Activated T-cell treated with anti-CD3 and anti-CD28 coated beads, Interleukin-2, amount 50 U/mL, for 72 hours (primary cell): Measurements from ENCODE around the gene PCSK5. TPM values are rescaled to one million over a fixed set of nuclear protein-coding genes. Genes with fewer than 3 reads are reported as not detected.

Experiments
- ATAC-seq, 2 donors: fragments of 150-1000 bp; cut with Tn5 transposase; replicated peaks in 1 of 2; 2 replicates each; pipeline ENCODE4 v1.10.0; 2021; ENCODE audit warnings: moderate library complexity in 2 of 2, mild to moderate bottlenecking in 1 of 2
- DNase-seq, 2 donors: peaks; one replicate each; pipeline ENCODE4 v3.0.0; 2021 to 2022; ENCODE audit warnings: mixed read lengths in 1 of 2
- H3K27ac Mint-ChIP-seq: one replicate; pipeline ENCODE4 v1.8.0; 2022; ENCODE audit warnings: mild to moderate bottlenecking, moderate library complexity, mixed read lengths
- H3K27me3 Mint-ChIP-seq: one replicate; pipeline ENCODE4 v1.8.0; 2022; ENCODE audit warnings: low read depth, mixed read lengths
- H3K36me3 Mint-ChIP-seq, 2 donors: one replicate each; pipeline ENCODE4 v1.8.0; 2022; ENCODE audit warnings: mixed read lengths in 2 of 2, mild to moderate bottlenecking in 1 of 2; ENCODE audit not compliant: insufficient read depth in 2 of 2
- H3K4me1 Mint-ChIP-seq: one replicate; pipeline ENCODE4 v1.8.0; 2022; ENCODE audit warnings: low read depth, mixed read lengths
- H3K4me3 Mint-ChIP-seq, 2 donors: one replicate each; pipeline ENCODE4 v1.8.0; 2022; ENCODE audit warnings: mild to moderate bottlenecking in 2 of 2, mixed read lengths in 2 of 2, moderate library complexity in 2 of 2
- H3K9me3 Mint-ChIP-seq, 2 donors: one replicate each; pipeline ENCODE4 v1.8.0; 2022; ENCODE audit warnings: mixed read lengths in 2 of 2
- total RNA-seq, 2 donors: library from RNA; stranded (reverse); gene quantifications; one replicate each; pipeline ENCODE4 v1.2.3, GENCODE V29; 2022

The PCSK5 gene
- total RNA-seq, 2 donors from 2014 or later, result 3.7 to 4.7 TPM

DNA sequence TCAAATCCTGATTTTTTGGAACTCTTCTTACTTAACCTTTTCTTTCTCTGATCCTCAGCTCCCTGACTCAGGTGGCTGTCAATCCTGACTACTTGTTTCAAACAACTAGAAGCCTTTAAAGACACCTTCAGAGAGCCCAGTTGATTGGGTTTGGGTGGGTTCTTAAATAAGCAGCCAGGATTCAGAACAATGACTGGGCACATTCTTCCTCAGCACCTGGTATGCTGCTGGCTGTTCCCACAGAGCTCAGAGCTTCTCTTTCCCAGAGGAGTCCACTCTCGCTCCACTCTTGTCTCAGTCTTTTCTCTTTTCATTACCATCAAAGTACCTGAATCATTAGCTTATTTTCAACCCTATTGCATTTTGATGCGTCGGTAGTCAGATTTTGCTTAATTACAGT, 22.5 kb downstream of the PCSK5 start:
- DNase-seq (no peak), ATAC-seq (no peak)
- Mint-ChIP-seq H3K4me1 (peaks cover 47% of the 10 kb centered on the region), H3K27me3 (peaks cover 14% of the 10 kb centered on the region), H3K27ac (no peak overlapping the region), H3K9me3 (no peaks in the 10 kb centered on the region), H3K4me3 (no peak overlapping the region), H3K36me3 (peaks cover 4 to 6% of the 10 kb centered on the region in 2 donors)

DNA sequence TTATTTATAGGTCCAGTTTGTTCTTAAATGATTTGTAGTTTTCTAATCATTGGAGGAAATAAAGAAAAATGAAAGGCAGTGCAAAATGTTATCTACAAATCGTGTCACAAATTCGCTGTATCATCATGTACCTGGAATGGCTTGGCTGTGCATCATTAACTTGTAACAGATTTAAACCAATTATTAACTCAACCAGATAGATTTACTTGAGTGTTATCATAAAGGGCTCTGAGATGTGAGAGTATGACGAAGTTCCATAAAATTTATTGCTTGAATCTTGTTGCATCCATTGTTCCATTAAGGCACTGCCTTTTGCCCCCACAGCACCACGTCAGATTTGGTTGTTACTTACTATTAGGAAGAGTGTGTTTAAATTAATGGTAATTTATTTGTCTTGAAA, 23.5 kb downstream of the PCSK5 start:
- H3K27me3 Mint-ChIP-seq, result peaks cover 14% of the 10 kb centered on the region
- ATAC-seq, result no peak
- peaks cover 4 to 6% of the 10 kb centered on the region in 2 donors for H3K36me3 Mint-ChIP-seq

DNA sequence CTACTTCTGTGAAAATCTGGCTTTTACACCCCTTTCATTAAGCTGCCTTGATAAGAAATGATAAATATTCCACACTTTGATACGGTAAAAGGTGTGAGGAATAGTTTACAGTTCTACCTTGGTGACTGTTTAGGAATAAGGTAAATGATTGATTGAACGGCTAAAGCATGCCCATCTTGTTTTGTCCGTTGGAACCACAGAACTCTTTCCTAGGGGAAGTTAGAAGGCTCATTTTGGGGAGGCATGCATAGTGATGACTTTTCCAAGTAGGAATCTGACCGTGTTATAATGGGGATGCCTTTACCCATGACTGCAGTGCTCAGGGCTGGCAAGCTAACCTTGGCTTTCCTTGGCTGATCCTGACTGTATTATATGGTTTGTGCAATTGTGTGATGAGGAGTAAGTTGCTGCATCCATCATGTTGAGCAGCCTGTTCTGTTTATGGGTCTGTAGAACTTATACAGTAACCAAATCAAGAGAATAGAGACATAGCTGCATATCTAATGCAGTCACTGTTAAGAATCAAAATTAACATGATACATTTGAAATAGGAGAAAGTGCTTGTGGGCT, 24.5 kb downstream of the PCSK5 start:
- Mint-ChIP-seq H3K4me3 (no peak overlapping the region), H3K4me1 (peaks cover 49% of the 10 kb centered on the region), H3K27me3 (peaks cover 14% of the 10 kb centered on the region), H3K36me3 (peaks cover 4 to 6% of the 10 kb centered on the region in 2 donors), H3K9me3 (no peaks in the 10 kb centered on the region), H3K27ac (no peak overlapping the region)
- no peak for DNase-seq
- no peak for ATAC-seq

More for the DNA sequence above, 23.5 kb downstream of the PCSK5 start:
- Mint-ChIP-seq H3K9me3 (no peaks in the 10 kb centered on the region), H3K4me3 (no peak overlapping the region), H3K27ac (no peak overlapping the region), H3K4me1 (peaks cover 53% of the 10 kb centered on the region)
- DNase-seq, result no peak

GRCh38 chr9:75918154-75918553, 27.7 kb downstream of the PCSK5 start:
- Mint-ChIP-seq H3K36me3 (peaks cover 0 to 2% of the 10 kb centered on the region in 2 donors), H3K4me1 (peaks cover 17% of the 10 kb centered on the region), H3K4me3 (peak overlapping the region in 1 of 2 donors; percentile 31), H3K27ac (no peak overlapping the region), H3K9me3 (no peaks in the 10 kb centered on the region), H3K27me3 (peaks cover 3% of the 10 kb centered on the region)
- ATAC-seq (peak; percentile 62 to 96), DNase-seq (peak; percentile 8 to 54)

- H3K27me3 Mint-ChIP-seq, result no peaks in the 10 kb centered on the region
- H3K9me3 Mint-ChIP-seq, result peaks cover 0 to 1% of the 10 kb centered on the region in 2 donors
- peaks cover 0 to 2% of the 10 kb centered on the region in 2 donors for H3K36me3 Mint-ChIP-seq
- ATAC-seq (no peak), DNase-seq (no peak)
- no peak overlapping the region for H3K4me3 Mint-ChIP-seq
- no peak overlapping the region for H3K27ac Mint-ChIP-seq
- peaks cover 15% of the 10 kb centered on the region for H3K4me1 Mint-ChIP-seq
Observed at GRCh38 chr9:75918909-75919308, 28.4 kb downstream of the PCSK5 start.

- peaks cover 0 to 1% of the 10 kb centered on the region in 2 donors for H3K9me3 Mint-ChIP-seq
- no peak for DNase-seq
Observed at GRCh38 chr9:75921391-75922127, 31.1 kb downstream of the PCSK5 start.

GRCh38 chr9:75926385-75926784, 35.9 kb downstream of the PCSK5 start:
- Mint-ChIP-seq H3K27ac (no peak overlapping the region), H3K27me3 (no peaks in the 10 kb centered on the region), H3K36me3 (peaks cover 0 to 1% of the 10 kb centered on the region in 2 donors), H3K4me3 (no peak overlapping the region), H3K4me1 (peaks cover 13% of the 10 kb centered on the region), H3K9me3 (peaks cover 0 to 1% of the 10 kb centered on the region in 2 donors)
- DNase-seq (no peak), ATAC-seq (no peak)

More at GRCh38 chr9:75921391-75922127, 31.1 kb downstream of the PCSK5 start:
- no peak overlapping the region for H3K27ac Mint-ChIP-seq
- H3K36me3 Mint-ChIP-seq, result no peaks in the 10 kb centered on the region
- no peak for ATAC-seq
- no peak overlapping the region for H3K4me3 Mint-ChIP-seq
- H3K4me1 Mint-ChIP-seq, result peaks cover 15% of the 10 kb centered on the region
- H3K27me3 Mint-ChIP-seq, result no peaks in the 10 kb centered on the region

GRCh38 chr9:75927356-75927755, 36.9 kb downstream of the PCSK5 start:
- ATAC-seq, result no peak

DNA sequence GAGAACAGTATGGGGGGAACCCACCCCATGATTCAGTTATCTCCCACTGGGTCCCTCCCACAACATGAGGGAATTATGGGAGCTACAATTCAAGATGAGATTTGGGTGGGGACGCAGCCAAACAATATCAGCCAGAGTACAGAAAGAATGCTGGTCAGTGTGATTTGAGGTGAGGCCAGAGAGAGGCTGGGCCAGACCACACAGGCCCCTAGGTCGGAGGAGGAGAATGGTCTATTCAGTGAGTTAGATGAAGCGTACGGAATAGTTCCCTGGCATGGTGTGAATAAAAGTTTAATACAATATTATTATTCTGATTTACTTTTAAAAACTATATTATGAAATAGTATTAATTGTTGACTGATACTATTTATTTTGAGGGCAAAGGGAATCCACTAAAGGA, 39.7 kb downstream of the PCSK5 start:
- Mint-ChIP-seq H3K27ac (no peak overlapping the region), H3K27me3 (no peaks in the 10 kb centered on the region), H3K9me3 (no peaks in the 10 kb centered on the region), H3K36me3 (peaks cover 0 to 1% of the 10 kb centered on the region in 2 donors), H3K4me3 (no peak overlapping the region), H3K4me1 (peaks cover 13% of the 10 kb centered on the region)
- ATAC-seq (no peak), DNase-seq (no peak)

More at GRCh38 chr9:75927356-75927755, 36.9 kb downstream of the PCSK5 start:
- H3K9me3 Mint-ChIP-seq, result peaks cover 0 to 1% of the 10 kb centered on the region in 2 donors
- H3K4me3 Mint-ChIP-seq, result no peak overlapping the region
- H3K4me1 Mint-ChIP-seq, result peaks cover 13% of the 10 kb centered on the region
- DNase-seq, result no peak
- H3K36me3 Mint-ChIP-seq, result peaks cover 0 to 1% of the 10 kb centered on the region in 2 donors
- H3K27ac Mint-ChIP-seq, result no peak overlapping the region
- H3K27me3 Mint-ChIP-seq, result no peaks in the 10 kb centered on the region

- no peak overlapping the region for H3K27ac Mint-ChIP-seq
- no peak for ATAC-seq
- no peaks in the 10 kb centered on the region for H3K27me3 Mint-ChIP-seq
- peaks cover 0 to 1% of the 10 kb centered on the region in 2 donors for H3K36me3 Mint-ChIP-seq
- H3K9me3 Mint-ChIP-seq, result no peaks in the 10 kb centered on the region
- peaks cover 13% of the 10 kb centered on the region for H3K4me1 Mint-ChIP-seq
- no peak for DNase-seq
- no peak overlapping the region for H3K4me3 Mint-ChIP-seq
Observed at GRCh38 chr9:75930730-75931321, 40.4 kb downstream of the PCSK5 start.

GRCh38 chr9:75933982-75934381, 43.5 kb downstream of the PCSK5 start:
- no peak overlapping the region for H3K4me3 Mint-ChIP-seq
- H3K36me3 Mint-ChIP-seq, result peaks cover 0 to 1% of the 10 kb centered on the region in 2 donors
- DNase-seq, result no peak
- ATAC-seq, result no peak
- H3K27me3 Mint-ChIP-seq, result no peaks in the 10 kb centered on the region
- H3K9me3 Mint-ChIP-seq, result no peaks in the 10 kb centered on the region
- peaks cover 27% of the 10 kb centered on the region for H3K4me1 Mint-ChIP-seq
- H3K27ac Mint-ChIP-seq, result no peak overlapping the region

DNA sequence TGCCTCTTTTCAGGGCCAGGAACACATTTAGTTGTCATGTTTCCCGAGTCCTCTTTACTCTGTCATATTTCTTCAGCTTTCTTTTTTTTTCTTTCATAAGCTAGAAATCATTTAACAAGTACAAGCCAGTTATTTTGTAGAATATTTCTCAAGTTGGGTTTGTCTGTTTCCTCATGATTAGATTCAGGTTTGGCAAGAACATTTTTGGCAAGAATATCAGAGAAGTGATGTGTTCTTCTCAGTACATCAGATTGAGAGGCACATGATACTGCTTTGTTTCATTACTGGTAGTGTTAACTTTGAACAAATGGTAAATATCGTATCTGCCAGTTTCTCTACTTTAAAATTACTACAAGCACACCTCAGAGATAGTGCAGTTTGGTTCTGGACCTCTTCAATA, 45.1 kb downstream of the PCSK5 start:
- Mint-ChIP-seq H3K27ac (no peak overlapping the region), H3K36me3 (no peaks in the 10 kb centered on the region), H3K4me3 (no peak overlapping the region), H3K4me1 (peaks cover 24% of the 10 kb centered on the region), H3K9me3 (no peaks in the 10 kb centered on the region), H3K27me3 (no peaks in the 10 kb centered on the region)
- DNase-seq (no peak), ATAC-seq (no peak)

- no peaks in the 10 kb centered on the region for H3K36me3 Mint-ChIP-seq
- ATAC-seq (peak in 1 of 2 donors; percentile 36), DNase-seq (no peak)
- H3K4me3 Mint-ChIP-seq, result peak overlapping the region in 1 of 2 donors; percentile 52
- H3K27ac Mint-ChIP-seq, result no peak overlapping the region
- H3K9me3 Mint-ChIP-seq, result no peaks in the 10 kb centered on the region
- peaks cover 19% of the 10 kb centered on the region for H3K4me1 Mint-ChIP-seq
- no peaks in the 10 kb centered on the region for H3K27me3 Mint-ChIP-seq
Observed at GRCh38 chr9:75937521-75938258, 47.2 kb downstream of the PCSK5 start.
